ENCODE measurements around the gene PCMTD2. TPM values are rescaled to one million over a fixed set of nuclear protein-coding genes. Genes with fewer than 3 reads are reported as not detected.

PCMTD2 gene
- total RNA-seq, result 24.9 and 42.6 TPM in 2 replicates

DNA sequence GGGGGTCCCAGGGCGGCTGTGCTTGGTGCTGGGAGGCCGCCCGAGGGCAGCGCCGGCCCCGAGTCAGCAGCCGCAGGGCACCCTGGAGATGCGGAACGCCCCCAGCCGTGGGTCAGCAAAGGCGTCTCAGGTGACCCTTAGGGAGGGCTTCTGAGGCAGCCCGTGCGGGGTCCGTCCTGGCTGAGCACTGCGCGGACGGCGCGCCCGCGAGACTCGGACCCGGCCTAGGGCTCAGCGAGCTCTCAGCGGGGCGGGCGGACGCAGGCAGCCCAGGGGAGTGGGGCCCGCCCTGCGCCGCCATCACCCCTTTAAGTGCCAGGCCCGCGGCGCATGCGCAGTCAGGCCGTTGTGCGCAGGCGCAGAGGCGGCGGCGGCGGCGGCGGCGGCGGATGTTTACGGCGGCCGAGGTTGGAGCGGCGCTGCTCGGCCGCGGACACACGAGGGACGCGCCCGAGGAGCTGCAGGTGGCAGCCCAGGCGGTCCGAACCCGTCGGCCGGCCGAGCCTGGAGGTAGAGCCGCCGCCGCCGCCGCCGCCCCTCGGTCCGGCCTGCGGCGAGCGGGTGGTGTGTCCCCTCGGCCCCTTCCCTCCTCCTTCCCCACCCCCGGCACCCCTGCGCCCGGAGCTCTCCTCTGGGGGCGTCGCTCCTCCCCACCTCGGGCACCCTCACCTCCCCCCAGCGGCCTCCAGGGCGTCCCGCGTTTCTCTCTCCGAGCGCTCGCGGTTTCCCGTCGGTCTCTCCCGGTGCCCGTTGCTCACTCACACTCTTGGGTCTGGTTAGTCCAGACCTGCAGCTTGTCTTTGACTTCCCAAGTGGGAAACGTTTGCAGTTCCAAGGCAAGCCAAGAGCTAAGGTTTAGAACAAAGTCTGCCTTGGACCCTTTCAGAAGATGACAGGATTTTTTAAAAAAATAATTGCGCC, at the start of gene PCMTD2:
PCMTD2 (plus strand) TSS at position 388 of the 921 bp plus-strand sequence. CDS start 4,218 bp downstream, outside the sequence.

Other genes starting within 250 kb of the PCMTD2 start
- 0.44 and 0.73 TPM in 2 replicates for gene C20orf204, start 219.6 kb upstream of the PCMTD2 start, total RNA-seq
- 19.4 and 25.2 TPM in 2 replicates for gene SOX18, start 206.1 kb upstream of the PCMTD2 start, total RNA-seq
- 11.1 and 18.7 TPM in 2 replicates for gene TCEA2, start 192.6 kb upstream of the PCMTD2 start, total RNA-seq
- 20.3 and 29.3 TPM in 2 replicates for gene RGS19, start 176.2 kb upstream of the PCMTD2 start, total RNA-seq
- 0.54 and 0.67 TPM in 2 replicates for gene OPRL1, start 175.7 kb upstream of the PCMTD2 start, total RNA-seq
- not detected in 2 replicates for gene LKAAEAR1, start 171.3 kb upstream of the PCMTD2 start, total RNA-seq
- not detected in 2 replicates for gene NPBWR2, start 148.2 kb upstream of the PCMTD2 start, total RNA-seq
- gene MYT1, start 91.3 kb upstream of the PCMTD2 start, total RNA-seq, result not detected in 2 replicates